ENCODE measurements around the gene PLOD1. TPM values are rescaled to one million over a fixed set of nuclear protein-coding genes. Genes with fewer than 3 reads are reported as not detected.

Gene PLOD1
- total RNA-seq, 1 donor from 2014 or later, result 477 TPM

DNA sequence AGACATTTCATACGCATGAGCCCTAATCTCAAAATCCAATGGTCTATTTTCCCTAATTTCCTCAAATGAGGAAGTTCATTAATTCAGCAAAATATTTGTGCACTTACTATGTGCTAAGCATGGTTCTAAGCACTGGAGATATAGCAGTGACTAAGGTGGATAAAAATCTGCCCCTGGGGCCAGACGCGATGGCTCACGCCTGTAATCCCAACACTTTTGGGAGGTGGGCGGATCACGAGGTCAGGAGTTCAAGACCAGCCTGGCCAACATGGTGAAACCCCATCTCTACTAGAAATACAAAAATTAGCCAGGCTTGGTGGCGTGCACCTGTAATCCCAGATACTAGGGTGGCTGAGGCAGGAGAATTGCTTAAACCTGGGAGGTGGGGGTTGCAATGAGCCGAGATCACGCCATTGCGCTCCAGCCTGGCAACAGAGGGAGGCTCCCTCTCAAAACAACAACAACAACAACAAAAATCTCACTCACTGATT is 80.5 kb downstream of the PLOD1 start:
- H3K4me1 Mint-ChIP-seq (ENCODE audit: low read depth), result peaks cover 4% of the 10 kb centered on the region
- H3K27ac Mint-ChIP-seq (ENCODE audit: unreplicated experiment), result no peak overlapping the region

DNA sequence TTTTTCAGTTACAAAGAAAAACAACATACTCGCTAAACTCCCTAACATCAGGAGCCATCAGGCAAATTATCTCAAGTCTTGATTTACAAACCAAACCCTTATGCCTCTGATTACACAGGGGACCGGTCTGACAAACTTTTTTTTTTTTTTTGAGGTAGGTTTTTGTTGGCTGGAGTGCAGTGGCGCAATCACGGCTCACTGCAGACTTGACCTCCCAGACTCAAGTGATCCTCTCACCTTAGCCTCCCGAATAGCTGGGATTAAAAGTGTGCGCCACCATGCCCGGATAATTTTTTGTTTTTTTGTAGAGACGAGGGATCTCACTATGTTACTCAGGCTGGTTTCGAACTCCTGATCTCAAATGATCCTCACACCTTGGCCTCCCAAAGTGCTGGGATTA is 81.0 kb downstream of the PLOD1 start:
- Mint-ChIP-seq H3K36me3 (ENCODE audit: low read depth) (peaks cover 9% of the 10 kb centered on the region), H3K27me3 (ENCODE audit: low read depth) (no peaks in the 10 kb centered on the region), H3K4me3 (ENCODE audit: unreplicated experiment) (no peak overlapping the region), H3K27ac (ENCODE audit: unreplicated experiment) (no peak overlapping the region), H3K4me1 (ENCODE audit: low read depth) (peaks cover 6% of the 10 kb centered on the region), H3K9me3 (ENCODE audit: low read depth) (no peaks in the 10 kb centered on the region)
- no peak for DNase-seq (ENCODE audit: low spot score)
- TF ChIP-seq, protein P1, sequence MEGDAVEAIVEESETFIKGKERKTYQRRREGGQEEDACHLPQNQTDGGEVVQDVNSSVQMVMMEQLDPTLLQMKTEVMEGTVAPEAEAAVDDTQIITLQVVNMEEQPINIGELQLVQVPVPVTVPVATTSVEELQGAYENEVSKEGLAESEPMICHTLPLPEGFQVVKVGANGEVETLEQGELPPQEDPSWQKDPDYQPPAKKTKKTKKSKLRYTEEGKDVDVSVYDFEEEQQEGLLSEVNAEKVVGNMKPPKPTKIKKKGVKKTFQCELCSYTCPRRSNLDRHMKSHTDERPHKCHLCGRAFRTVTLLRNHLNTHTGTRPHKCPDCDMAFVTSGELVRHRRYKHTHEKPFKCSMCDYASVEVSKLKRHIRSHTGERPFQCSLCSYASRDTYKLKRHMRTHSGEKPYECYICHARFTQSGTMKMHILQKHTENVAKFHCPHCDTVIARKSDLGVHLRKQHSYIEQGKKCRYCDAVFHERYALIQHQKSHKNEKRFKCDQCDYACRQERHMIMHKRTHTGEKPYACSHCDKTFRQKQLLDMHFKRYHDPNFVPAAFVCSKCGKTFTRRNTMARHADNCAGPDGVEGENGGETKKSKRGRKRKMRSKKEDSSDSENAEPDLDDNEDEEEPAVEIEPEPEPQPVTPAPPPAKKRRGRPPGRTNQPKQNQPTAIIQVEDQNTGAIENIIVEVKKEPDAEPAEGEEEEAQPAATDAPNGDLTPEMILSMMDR (IDR thresholded peaks at IDR 0.05), result no peak

More for the DNA sequence above, 80.5 kb downstream of the PLOD1 start:
- Mint-ChIP-seq H3K36me3 (ENCODE audit: low read depth) (peaks cover 9% of the 10 kb centered on the region), H3K9me3 (ENCODE audit: low read depth) (no peaks in the 10 kb centered on the region), H3K4me3 (ENCODE audit: unreplicated experiment) (no peak overlapping the region), H3K27me3 (ENCODE audit: low read depth) (no peaks in the 10 kb centered on the region)
- TF ChIP-seq, protein P1 (IDR thresholded peaks at IDR 0.05), result no peak
- no peak for DNase-seq (ENCODE audit: low spot score)

DNA sequence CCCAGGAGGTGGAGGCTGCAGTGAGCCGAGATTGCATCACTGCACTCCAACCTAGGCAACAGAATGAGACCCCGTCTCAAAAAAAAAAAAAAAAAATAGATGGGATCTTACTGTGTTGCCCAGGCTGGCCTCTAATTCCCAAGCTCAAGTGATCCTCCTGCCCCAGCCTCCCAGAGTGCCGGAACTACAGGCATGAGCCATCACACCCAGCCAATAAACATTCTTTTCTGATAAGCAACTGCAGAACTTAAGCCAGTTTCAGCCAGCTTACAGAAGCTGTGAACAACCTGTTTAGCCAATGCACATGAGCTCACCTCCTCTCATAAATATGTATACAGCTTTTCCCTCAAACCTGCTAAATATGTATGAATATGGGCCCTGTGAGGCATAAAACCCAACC is 81.7 kb downstream of the PLOD1 start:
- TF ChIP-seq, protein P1 (IDR thresholded peaks at IDR 0.05), result no peak
- H3K4me1 Mint-ChIP-seq (ENCODE audit: low read depth), result peaks cover 6% of the 10 kb centered on the region
- no peak overlapping the region for H3K27ac Mint-ChIP-seq (ENCODE audit: unreplicated experiment)
- no peaks in the 10 kb centered on the region for H3K27me3 Mint-ChIP-seq (ENCODE audit: low read depth)
- H3K9me3 Mint-ChIP-seq (ENCODE audit: low read depth), result no peaks in the 10 kb centered on the region
- no peak for DNase-seq (ENCODE audit: low spot score)
- H3K36me3 Mint-ChIP-seq (ENCODE audit: low read depth), result peaks cover 9% of the 10 kb centered on the region
- H3K4me3 Mint-ChIP-seq (ENCODE audit: unreplicated experiment), result no peak overlapping the region

DNA sequence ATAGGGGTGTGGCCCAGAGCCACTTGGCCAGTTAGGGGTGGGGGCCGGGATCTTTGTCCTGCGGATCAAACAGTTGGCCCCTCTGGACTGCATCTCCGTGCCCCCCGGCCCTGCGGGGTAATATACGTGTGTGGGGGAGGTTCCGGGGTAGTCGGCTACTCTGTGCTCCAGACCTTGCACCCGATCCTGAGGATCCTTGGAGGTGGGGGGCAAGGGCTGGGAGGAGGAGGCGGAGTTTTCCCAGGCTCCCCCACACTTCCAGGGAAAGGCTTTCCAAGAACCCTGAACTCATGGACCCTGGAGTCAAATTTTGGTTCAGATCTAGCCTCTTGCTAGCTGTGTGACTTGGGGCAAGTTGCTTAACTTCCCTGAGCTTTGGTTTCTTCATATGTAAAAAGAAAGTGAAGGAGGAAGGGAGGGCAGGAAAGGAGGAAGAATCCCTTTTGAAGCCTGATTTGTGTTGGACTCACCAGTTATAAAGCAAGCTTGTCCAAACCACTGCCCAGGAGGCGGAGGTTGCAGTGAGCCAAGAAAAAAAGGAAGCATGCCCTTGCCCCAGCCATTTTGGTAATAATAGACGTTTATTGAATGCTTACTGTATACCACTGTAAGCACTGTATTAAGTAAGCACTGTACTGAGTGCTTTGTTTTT is 85.5 kb downstream of the PLOD1 start:
- TF ChIP-seq, protein P1 (IDR thresholded peaks at IDR 0.05), result no peak
- H3K4me3 Mint-ChIP-seq (ENCODE audit: unreplicated experiment), result peak overlapping the region; percentile 81
- H3K4me1 Mint-ChIP-seq (ENCODE audit: low read depth), result peaks cover 6% of the 10 kb centered on the region
- no peaks in the 10 kb centered on the region for H3K27me3 Mint-ChIP-seq (ENCODE audit: low read depth)
- no peak for DNase-seq (ENCODE audit: low spot score)
- H3K36me3 Mint-ChIP-seq (ENCODE audit: low read depth), result peaks cover 6% of the 10 kb centered on the region
- no peaks in the 10 kb centered on the region for H3K9me3 Mint-ChIP-seq (ENCODE audit: low read depth)
- no peak overlapping the region for H3K27ac Mint-ChIP-seq (ENCODE audit: unreplicated experiment)

DNA sequence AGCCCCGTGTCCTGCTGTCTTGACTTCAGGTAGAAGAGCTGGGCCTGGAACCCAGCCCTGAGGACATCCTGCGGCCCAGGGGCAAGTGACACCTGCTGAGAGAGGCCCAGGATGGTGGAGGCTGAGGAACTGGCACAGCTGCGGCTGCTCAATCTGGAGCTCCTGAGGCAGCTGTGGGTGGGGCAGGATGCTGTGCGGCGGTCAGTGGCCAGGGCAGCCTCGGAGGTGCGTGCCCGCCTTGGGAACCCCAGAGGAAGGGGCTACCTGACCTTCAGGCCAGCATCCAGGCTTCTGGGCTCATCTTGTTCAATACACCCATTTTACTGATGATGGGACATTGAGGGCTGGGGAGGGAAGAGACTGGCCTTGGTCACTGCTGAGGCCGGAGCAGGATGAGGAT is 87.1 kb downstream of the PLOD1 start:
- Mint-ChIP-seq H3K4me3 (ENCODE audit: unreplicated experiment) (no peak overlapping the region), H3K27ac (ENCODE audit: unreplicated experiment) (no peak overlapping the region), H3K36me3 (ENCODE audit: low read depth) (peaks cover 14% of the 10 kb centered on the region), H3K4me1 (ENCODE audit: low read depth) (peaks cover 6% of the 10 kb centered on the region), H3K27me3 (ENCODE audit: low read depth) (no peaks in the 10 kb centered on the region), H3K9me3 (ENCODE audit: low read depth) (no peaks in the 10 kb centered on the region)
- DNase-seq (ENCODE audit: low spot score), result no peak
- TF ChIP-seq, protein P1 (IDR thresholded peaks at IDR 0.05), result no peak

All from chondrocyte (in vitro differentiated cells).